ENCODE measurements around the gene RIMOC1.

GRCh38 chr5:41876678-41877077 is 27.5 kb upstream of the RIMOC1 start:
- TF ChIP-seq CTCF (IDR thresholded peaks at IDR 0.05) (no peak), POLR2AphosphoS5 (IDR thresholded peaks at IDR 0.05) (no peak), POLR2A (IDR thresholded peaks at IDR 0.05; ENCODE audit: low read depth) (no peak), EP300 (IDR thresholded peaks at IDR 0.05) (no peak)

Measured in esophagus muscularis mucosa (tissue), 4 donors.